Psoas muscle (tissue), 8 donors: ENCODE data around the gene FBXW9. TPM values are rescaled to one million over a fixed set of nuclear protein-coding genes. Genes with fewer than 3 reads are reported as not detected.
"Not testable (repeated sequence)": the region's sequence is repeated elsewhere in the genome, so short reads cannot be mapped to it uniquely, and the experiment has no call there.

Experiments used
- ATAC-seq, 4 donors: fragments of 200-7000 bp; cut with Tn5 transposase; one replicate each; pipeline ENCODE4 v1.9.1; 2020; ENCODE audit warnings: moderate library complexity in 3 of 4, mild to moderate bottlenecking in 2 of 4
- DNase-seq, 2 donors: peaks; one replicate each; pipeline ENCODE4 v3.0.0-alpha.2; 2020
- H3K27ac ChIP-seq: fragments of 200-600 bp; one replicate; pipeline ENCODE4 v1.8.0; 2022
- H3K27me3 ChIP-seq, 3 donors: fragments of 200-600 bp in 1 of 3; one replicate each; pipeline versions ENCODE4 v1.6.1 to v1.8.0; 2013 to 2022; ENCODE audit warnings: low read length in 2 of 3, mild to moderate bottlenecking in 2 of 3, moderate library complexity in 1 of 3; ENCODE audit not compliant: insufficient read depth in 3 of 3
- H3K36me3 ChIP-seq, 2 donors: fragments of 200-600 bp in 1 of 2; one replicate each; pipeline versions ENCODE4 v1.6.1 to v1.8.0; 2013 to 2022; ENCODE audit warnings: low read depth in 1 of 2, mild to moderate bottlenecking in 1 of 2, moderate library complexity in 1 of 2; ENCODE audit not compliant: insufficient read depth in 1 of 2
- H3K4me1 ChIP-seq: fragments of 200-600 bp; one replicate; pipeline ENCODE4 v1.8.0; 2022
- H3K4me3 ChIP-seq: fragments of 200-600 bp; one replicate; pipeline ENCODE4 v1.8.0; 2022; ENCODE audit warnings: mild to moderate bottlenecking
- H3K9me3 ChIP-seq: fragments of 200-600 bp; one replicate; pipeline ENCODE4 v1.8.0; 2022
- WGBS, 3 donors: extraction: QIAGEN DNeasy Blood & Tissue Kit; methylation state at CpG; one replicate each; pipeline versions ENCODE4 v1.1.6 to v1.1.7; 2013; 5-methylcytosine and 5-hydroxymethylcytosine counted together
- intact Hi-C, 2 donors: fragments of 100-400 bp; cut with DNase I; formaldehyde crosslinking; loops; one replicate each; pipeline versions ENCODE4 v1.11.0 to v1.14.2; 2022
- polyA plus RNA-seq, 3 donors: library from polyadenylated mRNA; stranded (reverse); fragments of 200-250 nt; gene quantifications; one replicate each; pipeline ENCODE4 v1.2.3, GENCODE V29; 2013
- total RNA-seq, 4 donors: library from RNA; stranded (reverse); fragmentation: NEBNext Ultra II Directional in 2 of 4; extraction: Animal tissue kit (Norgen Biotek cat#: 25700) in 2 of 4; gene quantifications; one replicate each; pipeline versions ENCODE4 v1.2.1 to v1.2.4, GENCODE V29; 2021 to 2023
- TF ChIP-seq, protein P1 (sequence below): fragments of 200-600 bp; IDR thresholded peaks from one replicate; pipeline ENCODE4 v1.8.0; 2022; ENCODE audit warnings: antibody characterized with exemption
- donor health status: healthy with polysubstance abuse.
- donor health status: DM: no; HTN: no; CAD: no; lungs with moderate emphysema.
- donor health status: Bipolar disorder and iron deficiency.
- donor health status: healthy.
- donor health status: DM: yes; HTN: yes; CAD: no.
- donor health status: DM: no; HTN: no; CAD: no.
- donor health status: DM: no; HTN: no; CAD: no.
- donor health status: DM: yes; HTN: yes; CAD: no.

Gene FBXW9
- total and polyA plus RNA-seq, 7 donors: 1.2 to 9.2 (median 2.2) TPM

DNA sequence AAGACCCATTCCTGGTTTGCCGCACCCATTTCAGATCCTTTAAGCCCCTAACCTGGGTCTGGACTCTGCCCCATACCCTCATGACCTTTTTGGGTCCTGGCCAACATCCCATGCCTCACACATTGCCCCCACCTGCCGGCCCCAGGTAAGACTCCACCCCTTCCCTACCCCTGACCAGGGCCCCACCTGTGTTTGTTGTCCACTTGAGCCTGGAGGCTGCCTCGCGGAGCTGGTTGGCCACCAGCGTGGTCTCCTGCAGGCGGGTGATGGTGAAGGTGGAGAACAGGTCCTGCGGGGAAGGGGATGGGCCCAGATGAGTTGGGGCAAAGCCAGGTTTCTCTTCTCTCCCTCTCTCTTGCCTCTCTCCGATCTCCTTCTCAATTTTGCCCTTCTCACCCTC, 49.4 kb downstream of the FBXW9 start:
- Histone ChIP-seq H3K4me3 (no peak overlapping the region), H3K4me1 (peaks cover 10% of the 10 kb centered on the region), H3K27me3 (no peaks in the 10 kb centered on the region), H3K36me3 (peaks cover 0 to 12% of the 10 kb centered on the region in 2 donors), H3K9me3 (no peaks in the 10 kb centered on the region), H3K27ac (no peak overlapping the region)
- no peak for DNase-seq
- TF ChIP-seq, protein P1, sequence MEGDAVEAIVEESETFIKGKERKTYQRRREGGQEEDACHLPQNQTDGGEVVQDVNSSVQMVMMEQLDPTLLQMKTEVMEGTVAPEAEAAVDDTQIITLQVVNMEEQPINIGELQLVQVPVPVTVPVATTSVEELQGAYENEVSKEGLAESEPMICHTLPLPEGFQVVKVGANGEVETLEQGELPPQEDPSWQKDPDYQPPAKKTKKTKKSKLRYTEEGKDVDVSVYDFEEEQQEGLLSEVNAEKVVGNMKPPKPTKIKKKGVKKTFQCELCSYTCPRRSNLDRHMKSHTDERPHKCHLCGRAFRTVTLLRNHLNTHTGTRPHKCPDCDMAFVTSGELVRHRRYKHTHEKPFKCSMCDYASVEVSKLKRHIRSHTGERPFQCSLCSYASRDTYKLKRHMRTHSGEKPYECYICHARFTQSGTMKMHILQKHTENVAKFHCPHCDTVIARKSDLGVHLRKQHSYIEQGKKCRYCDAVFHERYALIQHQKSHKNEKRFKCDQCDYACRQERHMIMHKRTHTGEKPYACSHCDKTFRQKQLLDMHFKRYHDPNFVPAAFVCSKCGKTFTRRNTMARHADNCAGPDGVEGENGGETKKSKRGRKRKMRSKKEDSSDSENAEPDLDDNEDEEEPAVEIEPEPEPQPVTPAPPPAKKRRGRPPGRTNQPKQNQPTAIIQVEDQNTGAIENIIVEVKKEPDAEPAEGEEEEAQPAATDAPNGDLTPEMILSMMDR: no peak
- WGBS, 3 donors: 70 to 75% (median 71%) methylated on average over 8 of the region's 8 CpGs
- ATAC-seq: peak in 2 of 4 donors; percentile 4 to 16
- intact Hi-C loops: no loop called here

DNA sequence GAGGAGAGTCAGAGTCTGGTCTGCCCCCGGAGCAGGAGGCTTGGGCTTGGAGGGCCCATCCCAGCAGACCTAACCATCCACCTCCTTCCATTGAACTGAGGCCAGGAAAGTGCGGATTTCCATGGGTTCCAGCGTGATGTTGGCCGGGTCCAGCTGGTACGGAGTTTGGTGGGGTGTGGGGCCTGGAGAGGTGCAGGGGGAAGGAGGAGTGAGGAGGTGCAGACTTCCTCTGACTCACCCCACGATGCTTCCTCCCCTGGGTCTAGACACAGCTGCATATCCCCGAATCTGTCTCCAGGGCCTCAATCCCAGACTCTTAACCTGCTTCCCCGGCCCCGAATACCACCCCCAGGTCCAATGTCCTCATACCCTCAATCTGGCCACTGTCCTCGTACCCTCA, 49.9 kb downstream of the FBXW9 start:
- Histone ChIP-seq H3K9me3 (no peaks in the 10 kb centered on the region), H3K4me3 (no peak overlapping the region), H3K4me1 (peaks cover 10% of the 10 kb centered on the region), H3K36me3 (peaks cover 0 to 7% of the 10 kb centered on the region in 2 donors), H3K27ac (no peak overlapping the region), H3K27me3 (no peaks in the 10 kb centered on the region)
- intact Hi-C loops: no loop called here
- DNase-seq (no peak), ATAC-seq (no peak)
- WGBS, 3 donors: 77 to 82% (median 79%) methylated on average over 10 of the region's 10 CpGs
- TF ChIP-seq, protein P1: no peak

DNA sequence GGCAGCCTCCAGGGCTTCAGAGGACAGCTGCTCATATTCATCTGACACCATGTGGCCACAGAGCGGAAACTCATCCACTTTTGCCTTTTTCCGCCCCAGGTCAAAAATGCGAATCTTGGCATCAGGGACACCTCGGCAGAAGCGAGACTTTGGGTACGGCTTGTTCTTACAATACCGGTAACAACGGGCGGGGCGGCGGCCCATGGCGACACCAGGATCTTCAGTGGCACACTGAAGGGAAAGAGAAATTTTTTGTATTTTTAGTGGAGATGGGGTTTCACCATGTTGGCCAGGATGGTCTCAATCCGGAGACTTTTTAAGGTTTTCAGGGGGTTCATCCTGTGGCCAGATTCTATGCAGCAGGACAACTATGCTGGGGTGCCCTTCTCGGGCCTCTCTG, 52.7 kb downstream of the FBXW9 start:
- ATAC-seq, DNase-seq, intact Hi-C loops, H3K4me1 ChIP-seq, H3K27ac ChIP-seq, H3K27me3 ChIP-seq, H3K36me3 ChIP-seq, H3K9me3 ChIP-seq, H3K4me3 ChIP-seq: not testable (repeated sequence)
- WGBS, 3 donors: 91 to 94% (median 94%) methylated on average over 14 of the region's 14 CpGs

DNA sequence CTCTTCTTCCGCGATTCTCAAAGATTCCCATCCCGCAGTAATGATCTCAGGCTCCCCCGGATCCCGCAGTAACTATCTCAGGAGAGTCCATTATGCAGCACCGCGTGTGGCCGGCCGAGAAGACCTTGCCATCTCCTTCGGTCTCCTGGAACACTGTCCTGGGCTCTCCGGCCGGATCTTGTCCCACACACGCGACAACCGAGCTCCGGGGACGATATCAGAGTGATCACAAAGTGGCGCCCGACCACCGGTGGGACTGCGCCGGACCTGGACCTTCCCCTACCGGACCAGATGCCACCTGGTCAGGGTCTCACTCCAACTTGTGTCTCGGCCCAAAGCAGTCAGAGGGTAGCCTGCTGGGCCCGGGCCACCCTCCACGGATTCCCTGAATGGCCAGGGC, 53.9 kb downstream of the FBXW9 start:
- ATAC-seq (no peak), DNase-seq (no peak)
- H3K4me3 ChIP-seq: no peak overlapping the region
- WGBS, 3 donors: 90 to 91% (median 91%) methylated on average over 26 of the region's 26 CpGs
- H3K4me1 ChIP-seq: no peaks in the 10 kb centered on the region
- intact Hi-C loops: no loop called here
- H3K27me3 ChIP-seq: no peaks in the 10 kb centered on the region
- H3K36me3 ChIP-seq: no peaks in the 10 kb centered on the region
- H3K27ac ChIP-seq: no peak overlapping the region
- H3K9me3 ChIP-seq: no peaks in the 10 kb centered on the region
- TF ChIP-seq, protein P1: no peak

DNA sequence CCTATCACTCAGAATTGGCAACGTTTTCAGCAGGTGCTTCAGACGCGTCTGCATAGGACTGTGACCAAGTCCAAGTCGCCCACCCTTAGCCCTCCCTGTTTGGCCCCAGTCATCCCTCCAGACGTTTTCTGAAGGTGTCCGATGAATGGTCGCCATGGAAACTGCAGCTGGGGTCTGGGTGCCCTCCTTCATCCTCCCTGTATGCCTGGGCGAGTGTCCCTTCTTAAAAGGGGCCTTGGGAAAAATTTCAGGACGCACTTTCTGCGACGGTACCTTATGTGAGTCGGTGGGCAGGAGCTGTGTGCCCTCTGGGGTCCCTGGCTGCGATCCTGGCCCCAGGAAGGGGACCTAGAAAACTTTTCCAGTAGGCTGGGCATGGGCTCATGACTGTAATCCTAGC, 55.0 kb downstream of the FBXW9 start:
- H3K4me1 ChIP-seq: no peaks in the 10 kb centered on the region
- H3K27me3 ChIP-seq: no peaks in the 10 kb centered on the region
- 59 to 71% (median 64%) methylated on average over 13 of the region's 13 CpGs for WGBS, 3 donors
- H3K27ac ChIP-seq: no peak overlapping the region
- TF ChIP-seq, protein P1: no peak
- intact Hi-C loops: no loop called here
- H3K9me3 ChIP-seq: no peaks in the 10 kb centered on the region
- DNase-seq (no peak), ATAC-seq (no peak)
- H3K4me3 ChIP-seq: no peak overlapping the region
- no peaks in the 10 kb centered on the region for H3K36me3 ChIP-seq
